Measurements from ENCODE around the gene EEPD1. TPM values are rescaled to one million over a fixed set of nuclear protein-coding genes. Genes with fewer than 3 reads are reported as not detected.

The EEPD1 gene
- total RNA-seq, 4 donors from 2014 or later, result 2.2 to 9.3 (median 6.2) TPM

DNA sequence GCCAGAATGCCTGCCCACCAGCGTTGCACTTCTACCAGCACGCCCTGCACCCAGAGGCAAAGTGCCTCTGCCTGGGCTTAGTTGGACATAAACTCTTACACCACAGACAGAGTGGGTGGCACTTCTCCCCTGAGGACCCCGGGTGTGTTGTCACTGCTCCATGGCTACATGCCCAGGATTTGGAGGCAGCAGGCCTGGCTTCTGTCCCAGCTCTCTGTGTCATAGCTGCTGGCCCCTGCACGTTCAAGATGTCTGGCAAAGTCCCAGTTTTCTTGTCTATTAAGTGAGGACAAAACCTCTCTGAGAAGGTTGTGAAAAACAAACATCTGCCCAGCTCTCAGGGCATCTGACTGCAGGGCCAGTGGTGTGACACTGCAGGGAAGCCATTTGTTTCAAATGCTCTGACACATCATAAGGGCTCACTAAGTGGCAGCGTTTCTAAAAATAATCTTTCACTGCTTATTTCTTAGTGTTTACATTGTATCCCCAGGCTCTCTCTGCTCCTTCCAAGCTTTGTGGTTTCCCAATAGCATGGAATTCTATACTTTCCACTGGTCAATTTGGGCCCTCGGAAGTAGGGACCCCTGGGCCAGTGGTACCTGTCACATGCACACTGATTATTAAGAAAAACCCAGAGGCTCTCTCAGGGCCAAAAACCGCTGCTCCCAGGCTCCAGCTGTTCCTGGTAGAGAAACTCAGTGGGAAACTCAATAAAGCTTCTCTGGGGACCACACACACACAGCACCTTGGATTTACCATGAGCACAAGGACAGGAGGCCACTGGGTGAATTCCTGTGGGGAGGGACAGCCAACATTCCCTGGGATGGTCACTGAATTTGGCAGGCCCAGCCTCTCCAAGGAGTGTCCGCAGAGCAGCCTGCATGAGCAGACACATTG lies 150.4 kb downstream of the EEPD1 start:
- intact Hi-C loops (cut with DNase I), result no loop called here
- WGBS, 2 donors, result 34% methylated on average over 8 of the region's 8 CpGs
- no peak for TF ChIP-seq POLR2A (IDR thresholded peaks at IDR 0.05)
- TF ChIP-seq, protein P1, sequence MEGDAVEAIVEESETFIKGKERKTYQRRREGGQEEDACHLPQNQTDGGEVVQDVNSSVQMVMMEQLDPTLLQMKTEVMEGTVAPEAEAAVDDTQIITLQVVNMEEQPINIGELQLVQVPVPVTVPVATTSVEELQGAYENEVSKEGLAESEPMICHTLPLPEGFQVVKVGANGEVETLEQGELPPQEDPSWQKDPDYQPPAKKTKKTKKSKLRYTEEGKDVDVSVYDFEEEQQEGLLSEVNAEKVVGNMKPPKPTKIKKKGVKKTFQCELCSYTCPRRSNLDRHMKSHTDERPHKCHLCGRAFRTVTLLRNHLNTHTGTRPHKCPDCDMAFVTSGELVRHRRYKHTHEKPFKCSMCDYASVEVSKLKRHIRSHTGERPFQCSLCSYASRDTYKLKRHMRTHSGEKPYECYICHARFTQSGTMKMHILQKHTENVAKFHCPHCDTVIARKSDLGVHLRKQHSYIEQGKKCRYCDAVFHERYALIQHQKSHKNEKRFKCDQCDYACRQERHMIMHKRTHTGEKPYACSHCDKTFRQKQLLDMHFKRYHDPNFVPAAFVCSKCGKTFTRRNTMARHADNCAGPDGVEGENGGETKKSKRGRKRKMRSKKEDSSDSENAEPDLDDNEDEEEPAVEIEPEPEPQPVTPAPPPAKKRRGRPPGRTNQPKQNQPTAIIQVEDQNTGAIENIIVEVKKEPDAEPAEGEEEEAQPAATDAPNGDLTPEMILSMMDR (IDR thresholded peaks at IDR 0.05), result no peak
- no peaks in the 10 kb centered on the region for H3K27me3 ChIP-seq
- peaks cover 55 to 72% of the 10 kb centered on the region in 2 donors for H3K4me1 ChIP-seq
- H3K4me3 ChIP-seq (replicated peaks in 1 of 3), result no peak overlapping the region
- peak overlapping the region; percentile 69 to 86 (median 71) for H3K27ac ChIP-seq
- peak; percentile 97 to 98 for DNase-seq
- H3K9me3 ChIP-seq, result no peaks in the 10 kb centered on the region
- no peaks in the 10 kb centered on the region for H3K36me3 ChIP-seq

DNA sequence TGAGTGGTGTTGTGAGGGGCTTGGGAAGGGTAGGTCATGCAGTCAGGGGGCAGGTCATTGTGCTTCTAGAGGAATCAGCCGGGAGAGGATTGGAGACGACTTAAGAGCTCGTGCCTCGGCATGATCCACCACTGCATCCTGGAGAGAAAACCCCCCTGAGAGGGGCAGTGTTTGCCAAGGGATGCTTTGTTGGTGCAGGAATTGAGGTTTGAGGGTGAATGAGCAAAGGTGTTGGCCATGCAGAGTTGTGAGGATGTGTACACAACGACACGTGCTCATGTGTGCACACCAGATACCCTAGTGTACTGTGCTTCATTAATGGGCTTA lies 151.0 kb downstream of the EEPD1 start:
- DNase-seq, result no peak
- Histone ChIP-seq H3K27me3 (no peaks in the 10 kb centered on the region), H3K9me3 (no peaks in the 10 kb centered on the region), H3K36me3 (no peaks in the 10 kb centered on the region), H3K4me1 (peaks cover 53 to 66% of the 10 kb centered on the region in 2 donors), H3K4me3 (replicated peaks in 1 of 3) (no peak overlapping the region), H3K27ac (peak overlapping the region; percentile 69 to 86 (median 71))
- intact Hi-C loops (cut with DNase I), result no loop called here
- TF ChIP-seq POLR2A (IDR thresholded peaks at IDR 0.05), result no peak
- TF ChIP-seq, protein P1 (IDR thresholded peaks at IDR 0.05), result no peak
- WGBS, 2 donors, result 71 to 74% methylated on average over 6 of the region's 6 CpGs

DNA sequence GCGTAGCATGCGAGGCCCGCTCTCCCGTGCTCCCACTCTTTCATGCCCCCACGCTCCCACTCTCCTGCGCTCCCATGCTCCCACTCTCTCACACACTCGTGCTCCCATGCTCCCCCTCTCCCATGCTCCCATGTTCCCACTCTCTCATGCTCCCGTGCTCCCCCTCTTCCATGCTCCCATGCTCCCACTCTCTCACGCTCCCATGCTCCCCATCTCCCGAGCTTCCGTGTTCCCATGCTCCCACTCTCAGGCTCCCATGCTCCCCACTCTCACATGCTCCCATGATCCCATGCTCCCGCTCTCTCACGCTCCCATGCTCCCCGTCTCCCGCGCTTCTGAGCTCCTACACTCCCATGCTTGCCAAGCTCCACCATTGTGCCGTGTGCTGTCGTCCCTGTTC lies 152.2 kb downstream of the EEPD1 start:
- peaks cover 43 to 54% of the 10 kb centered on the region in 2 donors for H3K4me1 ChIP-seq
- H3K36me3 ChIP-seq, result no peaks in the 10 kb centered on the region
- no peak for DNase-seq
- no peaks in the 10 kb centered on the region for H3K9me3 ChIP-seq
- intact Hi-C loops (cut with DNase I), result no loop called here
- TF ChIP-seq POLR2A (IDR thresholded peaks at IDR 0.05), result no peak
- TF ChIP-seq, protein P1 (IDR thresholded peaks at IDR 0.05), result no peak
- no peak overlapping the region for H3K27ac ChIP-seq
- no peak overlapping the region for H3K4me3 ChIP-seq (replicated peaks in 1 of 3)
- no peaks in the 10 kb centered on the region for H3K27me3 ChIP-seq
- 97 to 98% methylated on average over 18 of the region's 18 CpGs for WGBS, 2 donors

DNA sequence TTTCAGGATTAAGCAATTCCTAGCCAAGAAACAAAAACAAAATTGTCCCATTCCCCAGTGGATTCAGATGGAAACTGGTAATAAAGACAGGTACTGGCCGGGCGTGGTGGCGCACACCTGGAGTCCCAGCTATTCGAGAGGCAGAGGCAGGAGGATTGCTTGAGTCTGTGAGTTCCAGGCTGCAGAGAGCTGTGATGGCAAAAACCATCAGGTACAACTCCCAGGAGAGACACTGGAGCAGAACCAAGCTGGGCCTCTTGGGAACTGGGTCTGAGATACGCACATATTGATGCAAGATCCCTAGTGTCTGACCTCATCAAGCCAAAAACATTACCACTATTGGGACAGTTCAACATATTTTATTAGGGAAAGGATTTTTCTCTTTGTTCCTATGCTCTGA lies 152.6 kb downstream of the EEPD1 start:
- DNase-seq, result no peak
- Histone ChIP-seq H3K4me1 (peaks cover 42 to 50% of the 10 kb centered on the region in 2 donors), H3K36me3 (no peaks in the 10 kb centered on the region), H3K4me3 (replicated peaks in 1 of 3) (no peak overlapping the region), H3K27me3 (no peaks in the 10 kb centered on the region), H3K27ac (no peak overlapping the region), H3K9me3 (no peaks in the 10 kb centered on the region)
- TF ChIP-seq, protein P1 (IDR thresholded peaks at IDR 0.05), result no peak
- TF ChIP-seq POLR2A (IDR thresholded peaks at IDR 0.05), result no peak
- intact Hi-C loops (cut with DNase I), result no loop called here
- 98 to 100% methylated on average over 5 of the region's 5 CpGs for WGBS, 2 donors

DNA sequence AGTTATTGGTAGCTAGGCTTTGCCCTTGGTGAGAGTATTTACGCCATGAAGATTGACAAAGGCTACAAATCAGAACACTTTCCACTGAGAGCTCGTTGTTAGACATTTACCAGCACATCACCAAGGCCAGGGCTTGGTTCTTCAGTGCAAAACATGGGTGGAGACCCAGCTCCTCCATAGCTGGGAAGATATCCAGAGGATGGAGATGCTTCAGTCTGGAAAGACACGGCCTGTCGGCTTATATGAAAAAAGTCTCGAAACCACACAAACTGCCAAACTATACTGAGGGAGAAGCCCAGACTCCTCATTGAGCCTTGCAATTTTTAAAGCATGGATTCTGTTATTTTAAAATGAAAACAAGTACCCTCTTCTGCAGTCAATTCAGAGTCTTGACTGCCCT lies 153.2 kb downstream of the EEPD1 start:
- 54 to 60% methylated on average over 5 of the region's 5 CpGs for WGBS, 2 donors
- intact Hi-C loops (cut with DNase I), result no loop called here
- no peak for TF ChIP-seq POLR2A (IDR thresholded peaks at IDR 0.05)
- TF ChIP-seq, protein P1 (IDR thresholded peaks at IDR 0.05), result no peak
- H3K9me3 ChIP-seq, result no peaks in the 10 kb centered on the region
- no peak overlapping the region for H3K4me3 ChIP-seq (replicated peaks in 1 of 3)
- H3K27ac ChIP-seq, result peak overlapping the region in 1 of 3 donors; percentile 18
- H3K36me3 ChIP-seq, result no peaks in the 10 kb centered on the region
- no peak for DNase-seq
- H3K27me3 ChIP-seq, result no peaks in the 10 kb centered on the region
- H3K4me1 ChIP-seq, result peaks cover 36 to 44% of the 10 kb centered on the region in 2 donors

Measured in thyroid gland (tissue), 4 donors.